Measurements from ENCODE around the gene TREX2.

Gene TREX2

DNA sequence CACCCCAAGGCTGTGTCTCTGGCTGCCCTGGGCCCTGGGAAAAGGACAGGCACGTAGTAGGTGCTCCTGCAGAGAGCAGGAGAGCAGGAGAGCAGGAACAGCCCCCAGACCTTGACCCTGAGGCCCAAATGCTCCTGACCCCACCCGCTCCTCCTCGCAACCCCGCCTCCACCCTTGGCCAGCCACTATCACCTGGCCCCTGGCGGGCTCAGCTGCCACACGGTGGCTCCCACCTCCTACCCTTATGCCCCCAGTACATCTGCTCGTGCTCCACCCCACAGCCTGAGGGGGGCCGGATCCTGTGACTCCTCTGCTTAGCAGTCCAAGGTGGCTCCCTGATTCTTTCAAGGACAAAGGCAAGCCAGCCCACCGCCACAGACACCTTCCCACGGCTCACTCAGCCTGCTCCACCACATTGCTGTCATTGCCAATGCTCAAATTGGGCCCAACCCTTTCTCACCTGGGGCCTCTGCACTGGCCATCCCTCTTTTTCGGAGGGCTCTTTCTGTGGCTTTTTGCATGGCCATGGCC lies 30.0 kb upstream of the TREX2 start:
- no peak for DNase-seq (ENCODE audit: low read depth in 2 of 2)

DNA sequence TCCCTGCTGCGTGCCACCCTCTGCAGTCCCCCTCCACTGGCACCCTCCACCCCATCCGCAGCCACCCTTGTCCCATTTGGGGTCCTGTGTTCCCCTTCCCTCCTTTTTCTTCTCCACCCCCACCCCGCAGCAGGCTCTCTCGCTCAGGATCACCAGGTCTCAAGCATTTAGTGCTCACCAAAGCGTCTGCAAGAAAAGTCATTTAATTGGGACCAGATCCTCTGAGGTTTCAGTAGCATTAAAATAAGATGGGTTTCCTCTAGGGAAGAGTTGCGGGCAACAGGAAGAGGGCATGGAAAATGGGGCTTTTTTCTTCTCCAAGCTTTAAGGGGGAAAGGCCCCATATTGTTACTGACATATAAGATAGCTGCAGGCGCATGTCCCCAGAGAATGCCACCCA lies 29.4 kb upstream of the TREX2 start:
- DNase-seq (ENCODE audit: low read depth in 2 of 2), result no peak

- DNase-seq (ENCODE audit: low read depth in 2 of 2), result peak; percentile 7 to 8
These were observed 28.9 kb upstream of the TREX2 start for GRCh38 chrX:153474718-153475117.

- DNase-seq (ENCODE audit: low read depth in 2 of 2), result no peak
These were observed 28.4 kb upstream of the TREX2 start for GRCh38 chrX:153474266-153474665.

DNA sequence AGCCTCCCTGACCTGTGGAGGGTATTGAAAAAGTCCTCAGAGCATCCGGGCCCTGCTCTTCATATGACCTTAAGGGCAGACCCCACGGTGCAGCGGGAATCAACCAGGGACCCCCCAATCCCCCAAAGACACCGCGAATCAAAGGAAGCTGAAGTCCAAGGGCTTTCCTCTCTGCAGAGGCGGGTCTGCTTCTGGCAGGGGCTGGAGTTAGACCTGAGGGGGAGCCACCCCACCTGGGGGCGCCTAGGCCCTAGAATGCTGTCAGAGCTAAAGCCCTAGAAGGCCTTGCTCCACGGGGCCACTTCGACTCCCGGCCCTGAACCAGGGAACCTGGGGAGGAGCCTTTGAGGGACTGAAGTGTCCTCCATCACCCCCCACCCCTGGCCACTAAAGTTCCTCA lies 27.3 kb upstream of the TREX2 start:
- DNase-seq (ENCODE audit: low read depth in 2 of 2), result no peak

DNA sequence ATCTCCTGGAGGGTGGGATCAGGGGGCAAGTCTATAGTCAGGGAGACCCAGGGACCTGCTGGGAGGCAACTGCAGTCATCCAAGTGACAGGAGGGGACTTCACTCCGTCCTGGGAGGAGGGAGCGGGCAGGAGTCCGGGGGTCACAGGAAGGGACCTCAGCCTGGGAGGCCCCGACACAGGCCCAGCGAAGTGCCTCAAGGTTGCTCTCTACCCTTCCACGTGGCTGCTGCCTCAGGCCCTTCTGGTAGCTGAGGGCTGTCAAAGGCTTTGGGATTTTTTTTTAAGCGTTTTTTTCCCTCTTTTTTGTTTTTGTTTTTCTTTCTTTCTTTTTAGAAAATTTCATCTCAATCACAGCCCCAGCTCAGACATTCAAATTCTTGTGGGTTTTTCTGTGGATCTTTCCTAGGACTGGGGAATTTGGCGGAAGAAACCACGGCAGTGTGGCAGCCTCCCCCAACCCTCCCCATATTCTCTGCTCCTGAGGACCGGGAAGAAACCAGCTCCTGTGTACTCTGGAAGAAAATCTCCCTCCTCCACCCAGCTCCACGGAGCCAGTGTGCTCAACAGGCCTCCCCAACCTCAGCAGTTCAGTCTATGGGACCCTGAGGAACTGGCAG lies 25.9 kb upstream of the TREX2 start:
- no peak for DNase-seq (ENCODE audit: low read depth in 2 of 2)

GRCh38 chrX:153470411-153471363 lies 24.8 kb upstream of the TREX2 start, which contains the start of gene HAUS7:
Gene HAUS7 (minus strand): TSS chrX:153470576. CDS start chrX:153470557, 19 bp downstream.
- peak; percentile 81 to 85 for DNase-seq (ENCODE audit: low read depth in 2 of 2)

DNA sequence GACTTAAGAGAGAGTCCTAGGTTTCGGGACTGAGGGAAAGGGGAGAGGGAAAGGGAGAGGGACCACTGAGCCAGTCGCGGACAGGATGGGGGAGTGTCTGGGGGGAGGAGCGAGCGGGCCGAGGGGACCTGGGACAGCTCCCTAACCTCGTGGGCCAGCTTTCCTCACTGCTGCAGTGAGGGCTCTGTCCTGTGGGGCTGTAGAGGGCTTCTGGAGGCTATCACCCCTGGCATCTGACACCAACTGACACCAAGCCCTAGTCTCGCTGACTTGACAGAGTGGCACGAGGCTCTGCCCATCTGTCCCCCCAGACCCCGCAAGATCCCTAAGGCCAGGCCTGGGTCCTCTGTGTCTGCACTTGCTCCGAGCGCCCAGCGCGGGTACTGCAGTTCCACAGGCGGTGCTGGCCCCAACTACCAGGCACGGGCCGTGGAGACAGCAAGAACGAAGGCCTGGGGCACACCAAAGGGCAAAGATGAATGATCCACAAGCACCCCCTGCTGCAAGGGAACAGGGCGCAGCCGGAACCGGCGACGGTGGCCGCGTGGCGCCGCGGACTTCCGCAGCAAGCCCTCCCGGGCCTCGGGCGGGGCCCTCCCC lies 24.1 kb upstream of the TREX2 start:
- DNase-seq (ENCODE audit: low read depth in 2 of 2), result peak; percentile 22 to 26

- no peak for DNase-seq (ENCODE audit: low read depth in 2 of 2)
These were observed 22.2 kb upstream of the TREX2 start for GRCh38 chrX:153468008-153468580.

- no peak for DNase-seq (ENCODE audit: low read depth in 2 of 2)
These were observed 20.0 kb upstream of the TREX2 start for GRCh38 chrX:153465691-153466380.

DNA sequence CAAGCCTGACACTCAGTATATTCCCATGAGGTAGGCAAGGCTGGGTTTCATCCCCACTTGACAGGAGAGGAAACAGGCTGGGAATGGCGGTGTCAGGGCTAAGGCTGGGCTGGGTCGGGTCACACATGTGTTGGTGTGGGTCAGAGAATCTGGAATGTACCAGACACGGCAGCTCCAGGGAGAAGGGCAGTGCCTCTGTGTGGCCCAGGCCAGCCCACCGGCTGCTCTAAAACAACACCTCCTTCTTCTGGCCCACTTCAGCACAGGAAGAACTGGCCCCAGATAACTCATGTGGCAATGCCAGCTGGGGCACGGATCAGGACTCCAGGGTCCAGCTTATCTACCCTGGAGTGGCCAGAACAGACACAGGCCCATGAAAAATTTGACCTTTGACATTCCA lies 18.3 kb upstream of the TREX2 start:
- no peak for DNase-seq (ENCODE audit: low read depth in 2 of 2)

- no peak for DNase-seq (ENCODE audit: low read depth in 2 of 2)
These were observed 17.7 kb upstream of the TREX2 start for GRCh38 chrX:153463556-153463955.

GRCh38 chrX:153463031-153463430 lies 17.2 kb upstream of the TREX2 start:
- no peak for DNase-seq (ENCODE audit: low read depth in 2 of 2)

- DNase-seq (ENCODE audit: low read depth in 2 of 2), result no peak
These were observed 16.4 kb upstream of the TREX2 start for GRCh38 chrX:153462291-153462690.

- peak; percentile 19 to 23 for DNase-seq (ENCODE audit: low read depth in 2 of 2)
These were observed 15.0 kb upstream of the TREX2 start for GRCh38 chrX:153460826-153461225.

DNA sequence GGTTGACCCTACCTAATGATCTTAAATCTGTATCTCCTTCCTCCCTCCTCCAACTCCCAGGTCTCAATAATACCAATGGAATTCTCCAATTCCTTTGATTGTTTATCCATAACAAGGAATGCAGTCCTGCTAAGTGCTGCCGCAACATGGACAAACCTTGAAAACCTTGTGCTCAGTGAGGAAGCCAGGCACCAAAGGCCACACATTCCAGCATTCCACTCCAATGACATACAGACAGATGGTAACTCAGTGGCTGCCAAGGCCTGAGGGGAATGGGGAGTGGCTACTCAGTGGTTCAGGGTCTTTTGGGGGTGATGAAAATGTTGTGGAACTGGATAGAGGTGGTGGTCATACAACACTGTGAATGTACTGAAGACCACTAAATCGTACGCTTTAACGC lies 14.1 kb upstream of the TREX2 start:
- no peak for DNase-seq (ENCODE audit: low read depth in 2 of 2)

DNA sequence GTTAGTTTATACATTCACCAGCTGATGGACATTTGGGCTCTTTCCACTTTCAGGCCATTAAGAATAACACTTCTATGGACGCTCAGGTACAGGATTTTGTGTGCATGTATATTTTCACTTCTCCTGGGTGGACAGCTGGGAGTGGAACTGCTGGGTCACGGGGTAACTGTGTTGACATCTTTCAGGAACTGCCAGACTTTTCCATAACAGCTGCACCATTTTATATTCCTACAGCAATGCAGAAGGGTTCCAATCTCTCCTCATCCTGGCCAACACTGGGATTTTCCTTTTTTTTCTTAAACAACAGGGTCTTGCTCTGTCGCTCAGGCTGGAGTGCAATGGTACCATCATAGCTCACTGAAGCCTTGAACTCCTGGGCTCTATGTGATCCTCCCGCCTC lies 12.6 kb upstream of the TREX2 start:
- no peak for DNase-seq (ENCODE audit: low read depth in 2 of 2)

DNA sequence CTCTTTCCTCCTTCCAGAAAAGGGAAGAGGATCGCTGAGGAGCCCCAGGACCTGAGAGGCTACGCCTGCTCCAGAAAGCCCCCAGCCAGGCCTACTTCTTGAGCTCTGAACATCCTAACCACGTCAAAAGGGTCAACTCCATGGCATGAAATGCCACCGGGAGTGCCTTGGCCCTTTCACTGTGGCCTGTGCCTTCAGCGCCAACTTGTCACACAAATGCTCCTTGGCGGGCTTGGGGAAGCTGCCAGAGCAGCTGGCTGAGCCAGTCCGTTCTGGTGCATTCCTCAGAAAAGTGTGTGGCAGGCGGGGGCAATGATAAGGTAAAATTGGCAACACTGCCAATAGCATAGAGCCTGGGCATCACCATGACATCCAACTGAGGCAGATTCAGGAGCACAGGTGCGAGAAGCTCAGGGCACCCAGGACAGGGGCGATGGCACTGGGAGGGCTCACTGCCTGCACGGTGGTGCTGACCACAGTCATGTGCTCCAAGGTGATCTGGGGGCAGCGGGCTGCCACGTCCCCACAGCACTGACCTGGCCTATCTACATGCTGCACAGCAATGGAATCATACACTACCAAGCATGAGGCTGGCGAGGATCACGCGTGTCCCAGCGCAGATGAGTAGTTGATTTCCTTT lies 12.1 kb upstream of the TREX2 start:
- DNase-seq (ENCODE audit: low read depth in 2 of 2), result no peak

DNA sequence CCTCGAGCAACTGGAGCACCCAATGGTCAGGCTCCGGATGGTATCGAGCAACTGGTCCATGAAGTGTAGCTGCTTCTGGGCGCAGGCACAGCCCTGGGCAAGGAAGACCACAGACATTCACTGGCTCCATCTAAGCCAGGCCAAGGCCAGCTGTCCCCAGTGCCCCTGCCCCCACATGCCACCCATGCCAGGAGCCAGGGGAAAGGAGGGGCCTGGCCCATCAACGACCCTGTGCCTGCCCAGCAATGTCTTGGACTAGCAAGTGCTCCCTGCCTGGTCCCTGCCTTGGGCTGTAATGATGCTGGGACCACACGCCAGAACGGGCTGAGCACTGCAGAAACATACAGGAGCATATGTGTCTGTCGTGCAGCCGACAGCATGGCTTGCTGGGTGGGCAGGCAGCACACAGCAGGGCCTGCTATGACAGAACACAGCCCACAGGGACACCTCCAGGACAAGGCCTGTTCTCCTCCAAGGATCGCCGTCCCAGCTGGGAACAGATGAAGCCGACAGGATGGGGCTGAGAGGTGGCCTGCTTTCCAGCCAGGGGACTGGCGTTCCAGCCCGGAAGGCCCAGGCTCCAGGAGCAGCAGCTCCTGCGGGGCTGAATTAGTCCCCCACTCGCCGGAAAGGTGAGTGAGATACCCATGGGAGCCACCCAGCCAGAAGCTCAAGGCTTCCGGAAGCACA lies 11.4 kb upstream of the TREX2 start:
- no peak for DNase-seq (ENCODE audit: low read depth in 2 of 2)

- no peak for DNase-seq (ENCODE audit: low read depth in 2 of 2)
These were observed 10.8 kb upstream of the TREX2 start for GRCh38 chrX:153456704-153457103.

All from stimulated activated CD4-positive, alpha-beta T cell treated with anti-CD3 and anti-CD28 coated beads, Interleukin-4, amount 100 ng/mL, for 48 hours (primary cell).